Measurements from ENCODE around the gene ZCCHC14. TPM values are rescaled to one million over a fixed set of nuclear protein-coding genes. Genes with fewer than 3 reads are reported as not detected.

Gene ZCCHC14
- total and polyA plus RNA-seq, 2 of the 13 experiments (the other 11 are each of a cell fraction or from before 2014, with no cell fraction given), result 12.4 to 12.5 TPM

- TF ChIP-seq ZNF687 (CRISPR knock-in tag; IDR thresholded peaks at IDR 0.05), result peak; percentile 41; the same call in 1 of the 2 replicates
Observed at GRCh38 chr16:87365021-87365713, 127.7 kb downstream of the ZCCHC14 start (continued).

- Histone ChIP-seq H3K9ac (ENCODE audit: insufficient read depth, low read depth, low read length) (no peak overlapping the region), H3K36me3 (replicated peaks in 1 of 2; ENCODE audit: control insufficient read depth in 1 of 2, insufficient read depth in 2 of 2, low read length in 2 of 2) (peaks cover 52 to 92% of the 10 kb centered on the region in 2 experiments), H3K27ac (ENCODE audit: extremely low read length, insufficient read depth, low read length) (no peak overlapping the region), H3K4me2 (ENCODE audit: low read depth, low read length) (no peak overlapping the region), H3K79me2 (ENCODE audit: insufficient read depth, low read length) (peaks cover 98% of the 10 kb centered on the region), H2AFZ (ENCODE audit: low read length) (no peak overlapping the region), H3K9me3 (ENCODE audit: low read length) (no peaks in the 10 kb centered on the region), H3K4me3 (replicated peaks in 1 of 3; ENCODE audit: insufficient read depth in 1 of 3, low read depth in 2 of 3, low read length in 3 of 3) (no peak overlapping the region), H4K20me1 (ENCODE audit: insufficient read depth, low read length) (peaks cover 98% of the 10 kb centered on the region), H3K4me1 (ENCODE audit: insufficient read depth, low read length) (peaks cover 59% of the 10 kb centered on the region), H3K27me3 (ENCODE audit: control insufficient read depth in 1 of 2, insufficient read depth in 2 of 2, low read length in 2 of 2) (no peaks in the 10 kb centered on the region)
- CTCF ChIA-PET (ENCODE audit: low intra/inter-chr PET ratio, low total read pairs), result no interaction called here
- BruUV-seq (replicated peaks), result no TSS peak
- peak; percentile 8; the same call in 2 of the 3 replicates for ATAC-seq
- in situ Hi-C loops (cut with HindIII; ENCODE audit: extremely low pct_ligation_motif_present, low pct_unique_long_range_greater_than_20kb) (no loop called here), intact Hi-C loops (cut with micrococcal nuclease; ENCODE audit: unreplicated experiment) (no loop called here)
- 94% methylated on average over 12 of the region's 17 CpGs for WGBS (ENCODE audit: low lambda C conversion rate)
- no peak for DNase-seq (ENCODE audit: low spot score)
- POLR2A ChIA-PET, result interaction anchor here (18.0 kb wide), 1 partner anchor 14 kb away, joined by 265 read pairs; the partner anchor contains the start of gene FBXO31
- FAIRE-seq, result no peak
- TF ChIP-seq CSRNP1 (CRISPR knock-in tag; IDR thresholded peaks at IDR 0.05), result 0 out of 2 replicates have a peak, but pooled peaks have one; percentile 27
- no peak for TF ChIP-seq ZSCAN12 (CRISPR knock-in tag; IDR thresholded peaks at IDR 0.05)
- TF ChIP-seq ZNF7 (CRISPR knock-in tag; IDR thresholded peaks at IDR 0.05), result no peak
- no peak for TF ChIP-seq ZBTB43 (CRISPR knock-in tag; conservative IDR thresholded peaks at IDR 0.05)
- no peak for TF ChIP-seq ZNF124 (CRISPR knock-in tag; IDR thresholded peaks at IDR 0.05)
- TF ChIP-seq GFI1 (CRISPR knock-in tag; IDR thresholded peaks at IDR 0.05; ENCODE audit: borderline replicate concordance), result no peak
- no peak for TF ChIP-seq ZNF264 (CRISPR knock-in tag; IDR thresholded peaks at IDR 0.05)
- no peak for TF ChIP-seq NBN (conservative IDR thresholded peaks at IDR 0.05)
- TF ChIP-seq AGO2 (optimal IDR thresholded peaks at IDR 0.05; ENCODE audit: low read depth, low read length), result peak; percentile 93
- no peak for TF ChIP-seq CENPBD1 (CRISPR knock-in tag; IDR thresholded peaks at IDR 0.05; ENCODE audit: borderline replicate concordance, low read depth)
- TF ChIP-seq FOXC1 (CRISPR knock-in tag; IDR thresholded peaks at IDR 0.05; ENCODE audit: borderline replicate concordance), result no peak
- no peak for TF ChIP-seq FLYWCH1 (CRISPR knock-in tag; IDR thresholded peaks at IDR 0.05)
- TF ChIP-seq ZNF788 (CRISPR knock-in tag; IDR thresholded peaks at IDR 0.05; ENCODE audit: borderline replicate concordance), result no peak
Observed at GRCh38 chr16:87363771-87364455, 128.9 kb downstream of the ZCCHC14 start.

Measured in HepG2 (cell line).